ENCODE measurements around the gene ZNF628. TPM values are rescaled to one million over a fixed set of nuclear protein-coding genes. Genes with fewer than 3 reads are reported as not detected.
A peak's percentile ranks its signal among the peaks of the same experiment; 100 is the strongest.

The ZNF628 gene
- 10 to 100 TPM in 1 of 4 donors, 1 to 10 TPM in 3; 2.4 to 13.0 (median 4.9) TPM for total RNA-seq

GRCh38 chr19:55476100-55476775, at the start of gene ZNF628:
TSS of gene ZNF628 (plus strand) at chr19:55476617. CDS start at chr19:55479911, 3,294 bp downstream.
- Histone ChIP-seq H3K27me3 (no peaks in the 10 kb centered on the region), H3K9me3 (no peaks in the 10 kb centered on the region), H3K4me1 (peaks cover 0 to 38% (median 11%) of the 10 kb centered on the region in 3 donors), H3K4me3 (peak within 1 kb of the TSS; percentile 46 to 72), H3K27ac (peak within 1 kb of the TSS; percentile 72 to 99 (median 95)), H3K36me3 (peaks cover 0 to 9% of the 10 kb centered on the region in 2 donors)
- TF ChIP-seq EP300 (IDR thresholded peaks at IDR 0.05) (no peak), CTCF (IDR thresholded peaks at IDR 0.05) (no peak), POLR2A (IDR thresholded peaks at IDR 0.05) (peak; percentile 66 to 79), POLR2AphosphoS5 (IDR thresholded peaks at IDR 0.05) (peak; percentile 78)
- peak; percentile 98 for ATAC-seq
- 0% methylated on average over 18 of the region's 61 CpGs; no CpG with 5 or more reads in 1 of the 2 donors for WGBS, 2 donors (ENCODE audit: low coverage in 1 of 2)

- H3K27ac ChIP-seq: no peak overlapping the region
- TF ChIP-seq CTCF (IDR thresholded peaks at IDR 0.05): no peak
- TF ChIP-seq POLR2A (IDR thresholded peaks at IDR 0.05): no peak
- TF ChIP-seq POLR2AphosphoS5 (IDR thresholded peaks at IDR 0.05): no peak
- no peak for TF ChIP-seq EP300 (IDR thresholded peaks at IDR 0.05)
- no peaks in the 10 kb centered on the region for H3K9me3 ChIP-seq
- H3K4me3 ChIP-seq: no peak overlapping the region
- H3K4me1 ChIP-seq: peaks cover 0 to 9% (median 0%) of the 10 kb centered on the region in 3 donors
- no peaks in the 10 kb centered on the region for H3K36me3 ChIP-seq
- WGBS, 2 donors (ENCODE audit: low coverage in 1 of 2): 100% methylated on average over 1 of the region's 1 CpG
- H3K27me3 ChIP-seq: peaks cover 87% of the 10 kb centered on the region
- no peak for ATAC-seq
These were observed 45.2 kb upstream of the ZNF628 start for GRCh38 chr19:55431183-55431582.

GRCh38 chr19:55432241-55432959, 44.0 kb upstream of the ZNF628 start:
- WGBS, 2 donors (ENCODE audit: low coverage in 1 of 2): 89 to 91% methylated on average over 7 of the region's 14 CpGs
- no peaks in the 10 kb centered on the region for H3K36me3 ChIP-seq
- peaks cover 89% of the 10 kb centered on the region for H3K27me3 ChIP-seq
- H3K4me3 ChIP-seq: no peak overlapping the region
- ATAC-seq: no peak
- no peaks in the 10 kb centered on the region for H3K9me3 ChIP-seq
- no peak overlapping the region for H3K27ac ChIP-seq
- TF ChIP-seq POLR2A (IDR thresholded peaks at IDR 0.05) (no peak), POLR2AphosphoS5 (IDR thresholded peaks at IDR 0.05) (no peak)
- peaks cover 0 to 9% (median 0%) of the 10 kb centered on the region in 3 donors for H3K4me1 ChIP-seq

- ATAC-seq: no peak
- Histone ChIP-seq H3K4me1 (peaks cover 0 to 9% (median 0%) of the 10 kb centered on the region in 3 donors), H3K4me3 (no peak overlapping the region), H3K36me3 (no peaks in the 10 kb centered on the region), H3K9me3 (no peaks in the 10 kb centered on the region), H3K27me3 (peaks cover 89% of the 10 kb centered on the region), H3K27ac (no peak overlapping the region)
- TF ChIP-seq POLR2AphosphoS5 (IDR thresholded peaks at IDR 0.05) (no peak), CTCF (IDR thresholded peaks at IDR 0.05) (no peak), EP300 (IDR thresholded peaks at IDR 0.05) (no peak), POLR2A (IDR thresholded peaks at IDR 0.05) (no peak)
- WGBS, 2 donors (ENCODE audit: low coverage in 1 of 2): no CpG with 5 or more reads among the region's 48 CpGs
These were observed 43.1 kb upstream of the ZNF628 start for GRCh38 chr19:55433292-55433691.

GRCh38 chr19:55434356-55434919, 42.0 kb upstream of the ZNF628 start:
- H3K27ac ChIP-seq: no peak overlapping the region
- TF ChIP-seq POLR2A (IDR thresholded peaks at IDR 0.05) (no peak), EP300 (IDR thresholded peaks at IDR 0.05) (no peak), POLR2AphosphoS5 (IDR thresholded peaks at IDR 0.05) (no peak), CTCF (IDR thresholded peaks at IDR 0.05) (no peak)
- H3K27me3 ChIP-seq: peaks cover 89% of the 10 kb centered on the region
- 67 to 69% methylated on average over 4 of the region's 4 CpGs for WGBS, 2 donors (ENCODE audit: low coverage in 1 of 2)
- H3K36me3 ChIP-seq: no peaks in the 10 kb centered on the region
- no peaks in the 10 kb centered on the region for H3K9me3 ChIP-seq
- H3K4me3 ChIP-seq: no peak overlapping the region
- no peak for ATAC-seq
- peaks cover 0 to 9% (median 0%) of the 10 kb centered on the region in 3 donors for H3K4me1 ChIP-seq

All from gastroesophageal sphincter (tissue), 4 donors.